Fibroblast of skin of back (primary cell): ENCODE results near the gene MGAM2. TPM values are rescaled to one million over a fixed set of nuclear protein-coding genes. Genes with fewer than 3 reads are reported as not detected.
"Not testable (repeated sequence)": the region's sequence is repeated elsewhere in the genome, so short reads cannot be mapped to it uniquely, and the experiment has no call there.

ENCODE experiments used
- DNase-seq: peaks from one replicate; pipeline ENCODE4 v3.0.0-alpha.2; 2013
- polyA plus RNA-seq, 2 experiments: library from polyadenylated mRNA; unstranded; fragments of 120-200 nt; gene quantifications; one replicate each; pipeline ENCODE4 v1.2.1, GENCODE V29; 2013; ENCODE audit not compliant: insufficient read length in 2 of 2

The MGAM2 gene
- not detected for polyA plus RNA-seq (2013, experiment 1 of 2; ENCODE audit: insufficient read length)
- polyA plus RNA-seq (2013, experiment 2 of 2; ENCODE audit: insufficient read length): not detected

GRCh38 chr7:142111499-142111898 lies at the start of gene MGAM2:
Gene MGAM2 (plus strand): TSS chr7:142111718. CDS start chr7:142116874, 5,156 bp downstream.
- DNase-seq: no peak

GRCh38 chr7:142063551-142064442 lies 47.7 kb upstream of the MGAM2 start:
- DNase-seq: peak; percentile 22

- DNase-seq: no peak
These were observed 45.0 kb upstream of the MGAM2 start for GRCh38 chr7:142066536-142066935.

GRCh38 chr7:142077762-142078161 lies 33.8 kb upstream of the MGAM2 start:
- no peak for DNase-seq

- no peak for DNase-seq
These were observed 27.9 kb upstream of the MGAM2 start for GRCh38 chr7:142083605-142084004.

GRCh38 chr7:142085428-142085827 lies 26.1 kb upstream of the MGAM2 start:
- DNase-seq: no peak

- DNase-seq: no peak
These were observed 23.4 kb upstream of the MGAM2 start for GRCh38 chr7:142088022-142088714.

- no peak for DNase-seq
These were observed 22.5 kb upstream of the MGAM2 start for GRCh38 chr7:142089035-142089434.

GRCh38 chr7:142091961-142092360 lies 19.6 kb upstream of the MGAM2 start:
- DNase-seq: no peak

GRCh38 chr7:142094861-142095260 lies 16.7 kb upstream of the MGAM2 start:
- no peak for DNase-seq

- DNase-seq: no peak
These were observed 13.9 kb upstream of the MGAM2 start for GRCh38 chr7:142097571-142097970.

GRCh38 chr7:142098004-142098403 lies 13.5 kb upstream of the MGAM2 start:
- no peak for DNase-seq

GRCh38 chr7:142099347-142099746 lies 12.2 kb upstream of the MGAM2 start:
- not testable (repeated sequence) for DNase-seq

GRCh38 chr7:142100634-142101033 lies 10.9 kb upstream of the MGAM2 start:
- DNase-seq: no peak

GRCh38 chr7:142101794-142102193 lies 9.7 kb upstream of the MGAM2 start:
- not testable (repeated sequence) for DNase-seq

GRCh38 chr7:142104550-142105527 lies 6.7 kb upstream of the MGAM2 start:
- DNase-seq: peak; percentile 33

GRCh38 chr7:142108728-142109505 lies 2.6 kb upstream of the MGAM2 start:
- no peak for DNase-seq

GRCh38 chr7:142110098-142110497 lies 1.4 kb upstream of the MGAM2 start:
- no peak for DNase-seq

GRCh38 chr7:142110638-142111037 lies 880 bp upstream of the MGAM2 start:
- DNase-seq: no peak

GRCh38 chr7:142112086-142112485 lies 568 bp downstream of the MGAM2 start:
- no peak for DNase-seq

GRCh38 chr7:142114207-142114606 lies 2.7 kb downstream of the MGAM2 start:
- no peak for DNase-seq

GRCh38 chr7:142120524-142120923 lies 9.0 kb downstream of the MGAM2 start:
- DNase-seq: no peak
